H9 (cell line): Measurements from ENCODE around the gene ENOPH1. TPM values are rescaled to one million over a fixed set of nuclear protein-coding genes. Genes with fewer than 3 reads are reported as not detected.

ENCODE experiments used
- DNase-seq: peaks from one replicate; pipeline ENCODE4 v3.0.0-alpha.2; 2017
- H2AFZ ChIP-seq: one replicate; pipeline ENCODE4 v1.6.1; 2013; ENCODE audit warnings: mild to moderate bottlenecking, low read length, control low read depth, moderate library complexity
- H2AK5ac ChIP-seq: 2 replicates; pipeline ENCODE4 v1.6.1; 2013; ENCODE audit warnings: low read length, control low read depth, mixed read lengths; ENCODE audit not compliant: insufficient read length
- H2BK120ac ChIP-seq: one replicate; pipeline ENCODE4 v1.6.1; 2013; ENCODE audit warnings: low read depth, mild to moderate bottlenecking, low read length, control low read depth, inconsistent platforms; ENCODE audit not compliant: poor library complexity, severe bottlenecking
- H2BK12ac ChIP-seq: 2 replicates; pipeline ENCODE4 v1.6.1; 2013; ENCODE audit warnings: low read length, control low read depth, mixed read lengths, low read depth; ENCODE audit not compliant: insufficient read length
- H2BK15ac ChIP-seq: 2 replicates; pipeline ENCODE4 v1.6.1; 2013; ENCODE audit warnings: low read depth, low read length, control low read depth
- H2BK20ac ChIP-seq: one replicate; pipeline ENCODE4 v1.6.1; 2013; ENCODE audit warnings: low read depth, mild to moderate bottlenecking, low read length, control low read depth, inconsistent platforms; ENCODE audit not compliant: poor library complexity, severe bottlenecking
- H2BK5ac ChIP-seq: 2 replicates; pipeline ENCODE4 v1.6.1; 2013; ENCODE audit warnings: low read length, control low read depth, mixed read lengths; ENCODE audit not compliant: insufficient read length
- H3K14ac ChIP-seq: 2 replicates; pipeline ENCODE4 v1.6.1; 2013; ENCODE audit warnings: low read length, control low read depth; ENCODE audit not compliant: insufficient read depth
- H3K18ac ChIP-seq: 2 replicates; pipeline ENCODE4 v1.6.1; 2013; ENCODE audit warnings: low read depth, mild to moderate bottlenecking, mixed read lengths, low read length, control low read depth; ENCODE audit not compliant: insufficient read length
- H3K23ac ChIP-seq: 2 replicates; pipeline ENCODE4 v1.6.1; 2013; ENCODE audit warnings: low read length, control low read depth, mixed read lengths, low read depth; ENCODE audit not compliant: insufficient read length
- H3K23me2 ChIP-seq: 2 replicates; pipeline ENCODE4 v1.6.1; 2013; ENCODE audit warnings: low read depth, mild to moderate bottlenecking, mixed read lengths, low read length, control low read depth; ENCODE audit not compliant: insufficient read length, poor library complexity, severe bottlenecking
- H3K27ac ChIP-seq: 2 replicates; pipeline ENCODE4 v1.5.1; 2013; ENCODE audit warnings: low read length, control low read depth, mixed read lengths, low read depth; ENCODE audit not compliant: insufficient read length
- H3K27me3 ChIP-seq: 2 replicates; pipeline ENCODE4 v1.6.1; 2013; ENCODE audit warnings: low read length, control low read depth, inconsistent platforms; ENCODE audit not compliant: insufficient read depth
- H3K4ac ChIP-seq: 2 replicates; pipeline ENCODE4 v1.6.1; 2013; ENCODE audit warnings: low read depth, mild to moderate bottlenecking, control low read depth, inconsistent platforms, low read length, moderate library complexity
- H3K4me1 ChIP-seq: 2 replicates; pipeline ENCODE4 v1.6.1; 2013; ENCODE audit warnings: low read length, control low read depth, inconsistent platforms; ENCODE audit not compliant: insufficient read depth
- H3K4me2 ChIP-seq: 2 replicates; pipeline ENCODE4 v1.6.1; 2013; ENCODE audit warnings: low read length, control low read depth, mixed read lengths; ENCODE audit not compliant: insufficient read length, insufficient read depth
- H3K56ac ChIP-seq: 2 replicates; pipeline ENCODE4 v1.6.1; 2013; ENCODE audit warnings: low read depth, mild to moderate bottlenecking, mixed read lengths, low read length, control low read depth; ENCODE audit not compliant: insufficient read length
- H3K79me1 ChIP-seq: 2 replicates; pipeline ENCODE4 v1.6.1; 2013; ENCODE audit warnings: low read depth, mild to moderate bottlenecking, moderate library complexity, low read length, control low read depth, inconsistent platforms; ENCODE audit not compliant: insufficient read depth, poor library complexity, severe bottlenecking
- H3K79me2 ChIP-seq: 2 replicates; pipeline ENCODE4 v1.6.1; 2013; ENCODE audit warnings: low read length, control low read depth, inconsistent platforms; ENCODE audit not compliant: insufficient read depth
- H3K9ac ChIP-seq: 2 replicates; pipeline ENCODE4 v1.6.1; 2013; ENCODE audit warnings: low read length, control low read depth, mixed read lengths; ENCODE audit not compliant: insufficient read length; ENCODE audit errors: extremely low read depth
- H3K9me3 ChIP-seq: one replicate; pipeline ENCODE4 v1.6.1; 2013; ENCODE audit warnings: low read depth, low read length, inconsistent platforms; ENCODE audit not compliant: control insufficient read depth
- H3T11ph ChIP-seq: one replicate; pipeline ENCODE4 v1.6.1; 2013; ENCODE audit warnings: mild to moderate bottlenecking, low read length, control low read depth, inconsistent platforms
- H4K20me1 ChIP-seq: one replicate; pipeline ENCODE4 v1.6.1; 2013; ENCODE audit not compliant: control insufficient read depth, insufficient read length, insufficient read depth
- H4K5ac ChIP-seq: 2 replicates; pipeline ENCODE4 v1.6.1; 2013; ENCODE audit warnings: low read depth, mild to moderate bottlenecking, mixed read lengths, low read length, control low read depth; ENCODE audit not compliant: insufficient read length
- H4K8ac ChIP-seq: replicated peaks from 2 replicates; pipeline ENCODE4 v1.6.1; 2013; ENCODE audit warnings: low read length, control low read depth, mixed read lengths, low read depth; ENCODE audit not compliant: insufficient read length
- H4K91ac ChIP-seq: 2 replicates; pipeline ENCODE4 v1.6.1; 2013; ENCODE audit warnings: low read depth, mild to moderate bottlenecking, moderate library complexity, mixed read lengths, low read length, control low read depth; ENCODE audit not compliant: insufficient read length
- H3K27ac Mint-ChIP-seq, 3 experiments: 2 replicates in 2 of 3; 3 replicates in 1 of 3; pipeline ENCODE4 v1.8.0; 2020 to 2021; ENCODE audit warnings: mixed read lengths in 3 of 3, mild to moderate bottlenecking in 1 of 3, moderate library complexity in 1 of 3
- H3K27me3 Mint-ChIP-seq: 2 replicates; pipeline ENCODE4 v1.8.0; 2021; ENCODE audit warnings: low read depth, mild to moderate bottlenecking, moderate library complexity, mixed read lengths
- H3K36me3 Mint-ChIP-seq, 3 experiments: 2 replicates in 2 of 3; 3 replicates in 1 of 3; pipeline ENCODE4 v1.8.0; 2020 to 2021; ENCODE audit warnings: low read depth in 3 of 3, mixed read lengths in 3 of 3; ENCODE audit not compliant: insufficient read depth in 1 of 3
- H3K4me1 Mint-ChIP-seq, 2 experiments: 2 replicates each; pipeline ENCODE4 v1.8.0; 2020; ENCODE audit warnings: mixed read lengths in 2 of 2
- H3K4me3 Mint-ChIP-seq, 2 experiments: 2 replicates in 1 of 2; 3 replicates in 1 of 2; pipeline ENCODE4 v1.8.0; 2020 to 2021; ENCODE audit warnings: mild to moderate bottlenecking in 2 of 2, mixed read lengths in 2 of 2, moderate library complexity in 1 of 2
- H3K9me3 Mint-ChIP-seq, 2 experiments: 2 replicates in 1 of 2; 3 replicates in 1 of 2; pipeline ENCODE4 v1.8.0; 2020; ENCODE audit warnings: mild to moderate bottlenecking in 2 of 2, mixed read lengths in 2 of 2, moderate library complexity in 1 of 2
- WGBS: extraction: QIAGEN DNeasy Blood & Tissue Kit; methylation state at CpG from one replicate; pipeline ENCODE4 v1.1.7; 2013; ENCODE audit warnings: missing lambda C conversion rate, low lambda C conversion rate, mixed read lengths; ENCODE audit not compliant: insufficient read length; ENCODE audit errors: extremely low coverage; 5-methylcytosine and 5-hydroxymethylcytosine counted together
- total RNA-seq: library from RNA; stranded (reverse); gene quantifications from 2 replicates; pipeline ENCODE4 v1.2.1, GENCODE V29; 2021
- TF ChIP-seq, protein P1 (sequence below): fragments of 200-600 bp; sonication (generic); conservative IDR thresholded peaks from 3 replicates; pipeline ENCODE4 v1.8.0; 2021; ENCODE audit warnings: antibody characterized with exemption, mild to moderate bottlenecking

Gene ENOPH1
- total RNA-seq, 1 experiment from 2014 or later = 62.4 TPM

DNA sequence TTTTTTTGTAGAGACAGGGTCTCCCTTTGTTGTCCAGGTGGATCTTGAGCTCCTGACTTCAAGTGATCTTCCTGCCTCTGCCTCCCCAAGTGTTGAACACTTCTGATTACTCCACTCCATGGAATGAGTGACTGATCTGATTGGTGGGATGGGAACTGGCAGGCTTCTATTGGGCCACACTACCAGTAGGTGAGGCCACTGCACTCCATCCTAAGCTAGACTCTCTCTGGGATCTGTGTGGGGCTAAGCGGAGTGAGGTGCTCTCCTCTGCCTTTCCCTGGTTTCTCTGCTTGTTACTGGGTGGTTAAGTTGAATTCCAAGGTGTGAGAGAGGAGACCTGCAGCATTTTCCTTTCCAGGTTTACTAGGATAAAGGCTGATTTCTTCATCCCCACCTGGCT is 58.7 kb downstream of the ENOPH1 start:
- Mint-ChIP-seq H3K27me3 (no peaks in the 10 kb centered on the region), H3K36me3 (no peaks in the 10 kb centered on the region; a peak in 1 of 7 replicates), H3K27ac (no peak overlapping the region), H3K4me3 (no peak overlapping the region), H3K4me1 (peaks cover 8 to 19% of the 10 kb centered on the region in 2 experiments), H3K9me3 (no peaks in the 10 kb centered on the region)
- no peak overlapping the region for H2AK5ac ChIP-seq
- no peak overlapping the region for H2BK12ac ChIP-seq
- no peak overlapping the region for H2BK15ac ChIP-seq
- no peak for DNase-seq
- no peak overlapping the region for H3T11ph ChIP-seq
- no peak overlapping the region for H3K9ac ChIP-seq
- no peak overlapping the region for H2BK5ac ChIP-seq
- H3K4ac ChIP-seq = no peak overlapping the region
- H2BK20ac ChIP-seq = no peak overlapping the region
- no peaks in the 10 kb centered on the region for H4K20me1 ChIP-seq
- no peak overlapping the region for H3K23ac ChIP-seq
- no peaks in the 10 kb centered on the region for H3K9me3 ChIP-seq
- no CpG with 5 or more reads among the region's 1 CpG for WGBS
- no peak overlapping the region for H2BK120ac ChIP-seq
- H3K79me1 ChIP-seq = no peaks in the 10 kb centered on the region
- no peak overlapping the region for H4K5ac ChIP-seq
- H3K56ac ChIP-seq = no peak overlapping the region
- no peaks in the 10 kb centered on the region for H3K23me2 ChIP-seq
- H3K4me1 ChIP-seq = no peaks in the 10 kb centered on the region
- no peak overlapping the region for H3K18ac ChIP-seq
- no peak overlapping the region for H4K8ac ChIP-seq
- H3K79me2 ChIP-seq = no peaks in the 10 kb centered on the region
- H3K4me2 ChIP-seq = no peak overlapping the region
- no peak overlapping the region for H3K14ac ChIP-seq
- H4K91ac ChIP-seq = no peak overlapping the region
- TF ChIP-seq, protein P1, sequence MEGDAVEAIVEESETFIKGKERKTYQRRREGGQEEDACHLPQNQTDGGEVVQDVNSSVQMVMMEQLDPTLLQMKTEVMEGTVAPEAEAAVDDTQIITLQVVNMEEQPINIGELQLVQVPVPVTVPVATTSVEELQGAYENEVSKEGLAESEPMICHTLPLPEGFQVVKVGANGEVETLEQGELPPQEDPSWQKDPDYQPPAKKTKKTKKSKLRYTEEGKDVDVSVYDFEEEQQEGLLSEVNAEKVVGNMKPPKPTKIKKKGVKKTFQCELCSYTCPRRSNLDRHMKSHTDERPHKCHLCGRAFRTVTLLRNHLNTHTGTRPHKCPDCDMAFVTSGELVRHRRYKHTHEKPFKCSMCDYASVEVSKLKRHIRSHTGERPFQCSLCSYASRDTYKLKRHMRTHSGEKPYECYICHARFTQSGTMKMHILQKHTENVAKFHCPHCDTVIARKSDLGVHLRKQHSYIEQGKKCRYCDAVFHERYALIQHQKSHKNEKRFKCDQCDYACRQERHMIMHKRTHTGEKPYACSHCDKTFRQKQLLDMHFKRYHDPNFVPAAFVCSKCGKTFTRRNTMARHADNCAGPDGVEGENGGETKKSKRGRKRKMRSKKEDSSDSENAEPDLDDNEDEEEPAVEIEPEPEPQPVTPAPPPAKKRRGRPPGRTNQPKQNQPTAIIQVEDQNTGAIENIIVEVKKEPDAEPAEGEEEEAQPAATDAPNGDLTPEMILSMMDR = no peak
- H3K27me3 ChIP-seq = no peaks in the 10 kb centered on the region
- no peak overlapping the region for H2AFZ ChIP-seq
- no peak overlapping the region for H3K27ac ChIP-seq
